Inflammatory macrophage treated with lipopolysaccharide for 1 hour (primary cell): ENCODE measurements around the gene SUCLG2.

ENCODE experiments used
- DNase-seq, 2 donors: peaks; one replicate each; pipeline ENCODE4 v3.0.0-alpha.2; 2020 to 2022

The SUCLG2 gene

GRCh38 chr3:67648229-67648628, 6.2 kb downstream of the SUCLG2 start:
- DNase-seq = no peak

- DNase-seq = no peak
Observed at GRCh38 chr3:67647390-67647878, 7.0 kb downstream of the SUCLG2 start.

GRCh38 chr3:67646586-67647234, 7.7 kb downstream of the SUCLG2 start:
- no peak for DNase-seq

GRCh38 chr3:67644827-67645226, 9.6 kb downstream of the SUCLG2 start:
- DNase-seq = no peak

GRCh38 chr3:67642734-67643133, 11.7 kb downstream of the SUCLG2 start:
- DNase-seq = no peak

GRCh38 chr3:67642190-67642589, 12.2 kb downstream of the SUCLG2 start:
- no peak for DNase-seq

- no peak for DNase-seq
Observed at GRCh38 chr3:67641451-67641850, 13.0 kb downstream of the SUCLG2 start.

- DNase-seq = no peak
Observed at GRCh38 chr3:67640023-67640660, 14.3 kb downstream of the SUCLG2 start.

GRCh38 chr3:67637255-67637900, 17.0 kb downstream of the SUCLG2 start:
- no peak for DNase-seq

- no peak for DNase-seq
Observed at GRCh38 chr3:67635806-67636205, 18.6 kb downstream of the SUCLG2 start.

GRCh38 chr3:67635257-67635656, 19.2 kb downstream of the SUCLG2 start:
- DNase-seq = no peak

- no peak for DNase-seq
Observed at GRCh38 chr3:67630666-67631362, 23.6 kb downstream of the SUCLG2 start.

GRCh38 chr3:67624687-67625086, 29.7 kb downstream of the SUCLG2 start:
- no peak for DNase-seq

GRCh38 chr3:67624078-67624477, 30.3 kb downstream of the SUCLG2 start:
- no peak for DNase-seq

GRCh38 chr3:67622652-67623051, 31.8 kb downstream of the SUCLG2 start:
- no peak for DNase-seq

- DNase-seq = no peak
Observed at GRCh38 chr3:67620869-67621268, 33.5 kb downstream of the SUCLG2 start.

- DNase-seq = no peak
Observed at GRCh38 chr3:67619991-67620390, 34.4 kb downstream of the SUCLG2 start.

- DNase-seq = no peak
Observed at GRCh38 chr3:67617518-67617917, 36.9 kb downstream of the SUCLG2 start.

GRCh38 chr3:67616046-67616445, 38.4 kb downstream of the SUCLG2 start:
- no peak for DNase-seq

GRCh38 chr3:67614195-67614594, 40.2 kb downstream of the SUCLG2 start:
- no peak for DNase-seq

GRCh38 chr3:67610458-67610857, 44.0 kb downstream of the SUCLG2 start:
- peak in 1 of 2 donors; percentile 2 for DNase-seq

- DNase-seq = no peak
Observed at GRCh38 chr3:67609709-67610108, 44.7 kb downstream of the SUCLG2 start.

GRCh38 chr3:67608034-67608433, 46.4 kb downstream of the SUCLG2 start:
- no peak for DNase-seq

- DNase-seq = no peak
Observed at GRCh38 chr3:67605377-67605776, 49.0 kb downstream of the SUCLG2 start.
